GM12892 (cell line): ENCODE data around the gene FOXL3.

Experiments used
- POLR2A ChIP-seq: IDR thresholded peaks from 2 replicates; pipeline ENCODE4 v1.6.1; 2011; ENCODE audit warnings: low read depth, low read length, control low read depth
- POLR2AphosphoS5 ChIP-seq: IDR thresholded peaks from 2 replicates; pipeline ENCODE4 v1.6.1; 2011; ENCODE audit warnings: low read depth, low read length, control low read depth
- TAF1 ChIP-seq: IDR thresholded peaks from 2 replicates; pipeline ENCODE4 v1.6.1; 2011; ENCODE audit warnings: low read depth, mild to moderate bottlenecking, control low read depth, low read length, borderline replicate concordance

GRCh38 chr7:278081-278480, 11.9 kb upstream of the FOXL3 start:
- no peak for TF ChIP-seq POLR2A
- no peak for TF ChIP-seq POLR2AphosphoS5
- no peak for TF ChIP-seq TAF1
